Rectal smooth muscle tissue (tissue), 1 donor: ENCODE data around the gene AMIGO3.

ENCODE experiments used
- H3K27ac ChIP-seq: one replicate; pipeline ENCODE4 v1.7.0; 2013; ENCODE audit warnings: low read depth, low read length, inconsistent platforms
- H3K27me3 ChIP-seq: one replicate; pipeline ENCODE4 v1.7.0; 2013; ENCODE audit warnings: low read length; ENCODE audit not compliant: control insufficient read depth, insufficient read depth
- H3K36me3 ChIP-seq: one replicate; pipeline ENCODE4 v1.7.0; 2013; ENCODE audit warnings: low read length; ENCODE audit not compliant: control insufficient read depth, insufficient read depth
- H3K4me1 ChIP-seq: one replicate; pipeline ENCODE4 v1.7.0; 2013; ENCODE audit warnings: low read length; ENCODE audit not compliant: control insufficient read depth, insufficient read depth
- H3K4me3 ChIP-seq: one replicate; pipeline ENCODE4 v1.7.0; 2013; ENCODE audit warnings: low read length
- H3K9ac ChIP-seq: one replicate; pipeline ENCODE4 v1.7.0; 2013; ENCODE audit warnings: low read length

The AMIGO3 gene

GRCh38 chr3:49738067-49738713, 18.7 kb upstream of the AMIGO3 start:
- Histone ChIP-seq H3K27ac (no peak overlapping the region), H3K4me3 (no peak overlapping the region), H3K9ac (no peak overlapping the region), H3K27me3 (no peaks in the 10 kb centered on the region), H3K36me3 (peaks cover 9% of the 10 kb centered on the region), H3K4me1 (no peaks in the 10 kb centered on the region)

GRCh38 chr3:49734752-49735151, 15.3 kb upstream of the AMIGO3 start:
- no peak overlapping the region for H3K27ac ChIP-seq
- no peaks in the 10 kb centered on the region for H3K27me3 ChIP-seq
- H3K4me3 ChIP-seq, result no peak overlapping the region
- H3K36me3 ChIP-seq, result peaks cover 23% of the 10 kb centered on the region
- no peak overlapping the region for H3K9ac ChIP-seq
- H3K4me1 ChIP-seq, result no peaks in the 10 kb centered on the region

- Histone ChIP-seq H3K36me3 (peaks cover 23% of the 10 kb centered on the region), H3K4me1 (no peaks in the 10 kb centered on the region), H3K27ac (no peak overlapping the region), H3K4me3 (no peak overlapping the region), H3K9ac (no peak overlapping the region), H3K27me3 (no peaks in the 10 kb centered on the region)
Measured at GRCh38 chr3:49733551-49733950, 14.1 kb upstream of the AMIGO3 start.

GRCh38 chr3:49732597-49732996, 13.1 kb upstream of the AMIGO3 start:
- Histone ChIP-seq H3K36me3 (peaks cover 23% of the 10 kb centered on the region), H3K4me1 (no peaks in the 10 kb centered on the region)

GRCh38 chr3:49729966-49730609, 10.6 kb upstream of the AMIGO3 start:
- Histone ChIP-seq H3K27ac (no peak overlapping the region), H3K9ac (no peak overlapping the region), H3K4me3 (no peak overlapping the region), H3K4me1 (no peaks in the 10 kb centered on the region), H3K36me3 (peaks cover 34% of the 10 kb centered on the region), H3K27me3 (no peaks in the 10 kb centered on the region)

More at GRCh38 chr3:49732597-49732996, 13.1 kb upstream of the AMIGO3 start:
- Histone ChIP-seq H3K27me3 (no peaks in the 10 kb centered on the region), H3K9ac (no peak overlapping the region), H3K4me3 (no peak overlapping the region), H3K27ac (no peak overlapping the region)

- Histone ChIP-seq H3K4me3 (no peak overlapping the region), H3K36me3 (peaks cover 32% of the 10 kb centered on the region), H3K9ac (no peak overlapping the region), H3K27ac (no peak overlapping the region), H3K27me3 (no peaks in the 10 kb centered on the region), H3K4me1 (peaks cover 7% of the 10 kb centered on the region)
Measured at GRCh38 chr3:49727924-49728361, 8.5 kb upstream of the AMIGO3 start.

GRCh38 chr3:49727154-49727923, 7.9 kb upstream of the AMIGO3 start:
- Histone ChIP-seq H3K4me1 (peaks cover 13% of the 10 kb centered on the region), H3K9ac (no peak overlapping the region), H3K27ac (no peak overlapping the region), H3K4me3 (no peak overlapping the region), H3K36me3 (peaks cover 28% of the 10 kb centered on the region), H3K27me3 (no peaks in the 10 kb centered on the region)

GRCh38 chr3:49725906-49726681, 6.6 kb upstream of the AMIGO3 start:
- peaks cover 14% of the 10 kb centered on the region for H3K4me1 ChIP-seq
- no peak overlapping the region for H3K27ac ChIP-seq
- H3K4me3 ChIP-seq, result no peak overlapping the region
- peaks cover 26% of the 10 kb centered on the region for H3K36me3 ChIP-seq
- no peaks in the 10 kb centered on the region for H3K27me3 ChIP-seq
- H3K9ac ChIP-seq, result no peak overlapping the region

- Histone ChIP-seq H3K9ac (peak overlapping the region; percentile 57), H3K4me3 (peak overlapping the region; percentile 81), H3K27me3 (no peaks in the 10 kb centered on the region), H3K36me3 (peaks cover 29% of the 10 kb centered on the region), H3K27ac (peak overlapping the region; percentile 81), H3K4me1 (peaks cover 14% of the 10 kb centered on the region)
Measured at GRCh38 chr3:49724586-49724985, 5.1 kb upstream of the AMIGO3 start.

GRCh38 chr3:49723628-49724551, 4.4 kb upstream of the AMIGO3 start, which contains the start of gene GMPPB:
TSS of gene GMPPB (minus strand) at chr3:49723951. CDS start at chr3:49723726, 225 bp downstream.
- peaks cover 19% of the 10 kb centered on the region for H3K4me1 ChIP-seq
- peak within 1 kb of the TSS; percentile 98 for H3K9ac ChIP-seq
- peak within 1 kb of the TSS; percentile 99 for H3K4me3 ChIP-seq
- no peaks in the 10 kb centered on the region for H3K27me3 ChIP-seq
- H3K27ac ChIP-seq, result peak within 1 kb of the TSS; percentile 88
- peaks cover 29% of the 10 kb centered on the region for H3K36me3 ChIP-seq

- Histone ChIP-seq H3K36me3 (peaks cover 29% of the 10 kb centered on the region), H3K9ac (peak overlapping the region; percentile 98), H3K4me3 (peak overlapping the region; percentile 99), H3K27ac (peak overlapping the region; percentile 88), H3K27me3 (no peaks in the 10 kb centered on the region), H3K4me1 (peaks cover 22% of the 10 kb centered on the region)
Measured at GRCh38 chr3:49723296-49723627, 3.8 kb upstream of the AMIGO3 start.
